Fibroblast of lung (primary cell): ENCODE data around the gene TTLL3. TPM values are rescaled to one million over a fixed set of nuclear protein-coding genes. Genes with fewer than 3 reads are reported as not detected.
"Not testable (repeated sequence)": the region's sequence is repeated elsewhere in the genome, so short reads cannot be mapped to it uniquely, and the experiment has no call there.

Experiments used
- DNase-seq, 2 donors: peaks; one replicate each; pipeline versions ENCODE4 v3.0.0 to v3.0.0-alpha.2; 2010; ENCODE audit warnings: low read depth in 2 of 2
- H2AFZ ChIP-seq: 2 replicates; pipeline ENCODE4 v1.5.1; 2012; ENCODE audit warnings: low read length, control low read depth, inconsistent platforms
- H3K27ac ChIP-seq: 2 replicates; pipeline ENCODE4 v1.5.1; 2011; ENCODE audit warnings: low read length, control low read depth; ENCODE audit not compliant: insufficient read depth
- H3K27me3 ChIP-seq: 2 replicates; pipeline ENCODE4 v1.5.1; 2011; ENCODE audit warnings: mild to moderate bottlenecking, low read length; ENCODE audit not compliant: control insufficient read depth, insufficient read depth
- H3K36me3 ChIP-seq: 2 replicates; pipeline ENCODE4 v1.5.1; 2011; ENCODE audit warnings: low read length; ENCODE audit not compliant: control insufficient read depth, insufficient read depth
- H3K4me1 ChIP-seq: 2 replicates; pipeline ENCODE4 v1.5.1; 2011; ENCODE audit warnings: low read length; ENCODE audit not compliant: control insufficient read depth, insufficient read depth; ENCODE audit errors: extremely low read depth
- H3K4me2 ChIP-seq: 2 replicates; pipeline ENCODE4 v1.5.1; 2011; ENCODE audit warnings: low read length, control low read depth; ENCODE audit not compliant: insufficient read depth; ENCODE audit errors: extremely low read depth
- H3K4me3 ChIP-seq, 4 experiments: fragments of 200-600 bp in 1 of 4; sonication (generic) in 1 of 4; replicated peaks in 1 of 4; 2 replicates each; pipeline ENCODE4 v1.5.1; 2011 to 2016; ENCODE audit warnings: low read length in 4 of 4, low read depth in 3 of 4, mild to moderate bottlenecking in 3 of 4, control low read depth in 2 of 4, inconsistent platforms in 1 of 4, mixed read lengths in 1 of 4; ENCODE audit not compliant: insufficient read depth in 1 of 4; ENCODE audit errors: control extremely low read depth in 1 of 4
- H3K79me2 ChIP-seq: 2 replicates; pipeline ENCODE4 v1.5.1; 2012; ENCODE audit warnings: mild to moderate bottlenecking, low read length, inconsistent platforms; ENCODE audit not compliant: control insufficient read depth, insufficient read depth
- H3K9ac ChIP-seq: 2 replicates; pipeline ENCODE4 v1.5.1; 2011; ENCODE audit warnings: mild to moderate bottlenecking, low read length, control low read depth; ENCODE audit not compliant: insufficient read depth
- H3K9me3 ChIP-seq: 2 replicates; pipeline ENCODE4 v1.5.1; 2012; ENCODE audit warnings: low read depth, low read length; ENCODE audit not compliant: control insufficient read depth, insufficient read depth
- H4K20me1 ChIP-seq: 2 replicates; pipeline ENCODE4 v1.5.1; 2011; ENCODE audit warnings: low read length; ENCODE audit not compliant: control insufficient read depth, insufficient read depth; ENCODE audit errors: extremely low read depth
- CTCF ChIP-seq, 2 donors: IDR thresholded peaks in 1 of 2; conservative IDR thresholded peaks in 1 of 2; 1 replicate in 1 of 2; 2 replicates in 1 of 2; pipeline ENCODE4 v1.5.1; 2011 to 2012; ENCODE audit warnings: low read length in 2 of 2, control low read depth in 1 of 2, inconsistent platforms in 1 of 2, low read depth in 1 of 2, mild to moderate bottlenecking in 1 of 2
- EZH2 ChIP-seq: IDR thresholded peaks from 2 replicates; pipeline ENCODE4 v1.5.1; 2012; ENCODE audit warnings: low read length, control low read depth, mild to moderate bottlenecking; ENCODE audit errors: missing control alignments
- polyA plus RNA-seq, 2 donors: library from polyadenylated mRNA; depleted of rRNA in 1 of 2; stranded (reverse) in 1 of 2; unstranded in 1 of 2; fragments of >200 nt; gene quantifications; 2 replicates each; pipeline ENCODE4 v1.2.1, GENCODE V29; 2011 to 2012; ENCODE audit warnings: missing spikeins in 1 of 2
- total RNA-seq: library from RNA; depleted of rRNA; stranded (reverse); fragments of >200 nt; gene quantifications from 2 replicates; pipeline ENCODE4 v1.2.1, GENCODE V29; 2014

Gene TTLL3
- total and polyA plus RNA-seq, 2 donors (not counting 1 experiment from before 2014, with no cell fraction given), result 14.9 to 16.1 TPM

GRCh38 chr3:9875448-9875847, 65.4 kb downstream of the TTLL3 start:
- H3K9ac ChIP-seq, result no peak overlapping the region
- H3K4me1 ChIP-seq, result peaks cover 2% of the 10 kb centered on the region
- H3K27me3 ChIP-seq, result no peaks in the 10 kb centered on the region
- H4K20me1 ChIP-seq, result no peaks in the 10 kb centered on the region
- no peak overlapping the region for H3K4me3 ChIP-seq
- no peak overlapping the region for H3K27ac ChIP-seq
- no peak for TF ChIP-seq CTCF (conservative IDR thresholded peaks at IDR 0.05 in 1 of 2, IDR thresholded peaks at IDR 0.05 in 1 of 2; ENCODE audit: low read depth in 1 of 2, low read length in 2 of 2)
- no peak for TF ChIP-seq EZH2
- H3K79me2 ChIP-seq, result no peaks in the 10 kb centered on the region
- H3K36me3 ChIP-seq, result no peaks in the 10 kb centered on the region
- no peak overlapping the region for H2AFZ ChIP-seq
- no peaks in the 10 kb centered on the region for H3K9me3 ChIP-seq
- no peak for DNase-seq
- H3K4me2 ChIP-seq, result no peak overlapping the region

DNA sequence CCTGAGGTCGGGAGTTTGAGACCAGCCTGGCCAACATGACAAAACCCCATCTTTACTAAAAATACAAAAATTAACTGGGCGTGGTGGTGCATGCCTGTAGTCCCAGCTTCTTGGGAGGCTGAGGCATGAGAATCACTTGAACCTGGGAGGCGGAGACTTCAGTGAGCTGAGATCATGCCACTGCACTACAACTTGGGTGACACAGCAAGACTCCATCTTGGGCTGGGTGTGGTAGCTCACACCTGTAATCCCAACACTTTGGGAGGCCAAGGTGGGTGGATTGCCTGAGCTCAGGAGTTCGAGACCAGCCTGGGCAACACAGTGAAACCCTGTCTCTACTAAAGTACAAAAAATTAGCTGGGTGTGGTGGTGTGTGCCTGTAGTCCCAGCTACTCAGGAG, 66.2 kb downstream of the TTLL3 start:
- not testable (repeated sequence) for H3K4me2 ChIP-seq, DNase-seq, H3K9me3 ChIP-seq, H4K20me1 ChIP-seq, H3K27me3 ChIP-seq, H3K4me3 ChIP-seq, H3K79me2 ChIP-seq, H3K36me3 ChIP-seq, H2AFZ ChIP-seq, H3K27ac ChIP-seq, H3K4me1 ChIP-seq, H3K9ac ChIP-seq

GRCh38 chr3:9876991-9877390, 66.9 kb downstream of the TTLL3 start:
- TF ChIP-seq CTCF (conservative IDR thresholded peaks at IDR 0.05 in 1 of 2, IDR thresholded peaks at IDR 0.05 in 1 of 2; ENCODE audit: low read depth in 1 of 2, low read length in 2 of 2) (no peak), EZH2 (no peak)
- DNase-seq, result no peak
- Histone ChIP-seq H3K36me3 (no peaks in the 10 kb centered on the region), H4K20me1 (no peaks in the 10 kb centered on the region), H3K9ac (no peak overlapping the region), H3K9me3 (no peaks in the 10 kb centered on the region), H3K4me1 (no peaks in the 10 kb centered on the region), H3K4me3 (no peak overlapping the region), H2AFZ (no peak overlapping the region), H3K79me2 (no peaks in the 10 kb centered on the region), H3K27me3 (no peaks in the 10 kb centered on the region), H3K27ac (no peak overlapping the region), H3K4me2 (no peak overlapping the region)

DNA sequence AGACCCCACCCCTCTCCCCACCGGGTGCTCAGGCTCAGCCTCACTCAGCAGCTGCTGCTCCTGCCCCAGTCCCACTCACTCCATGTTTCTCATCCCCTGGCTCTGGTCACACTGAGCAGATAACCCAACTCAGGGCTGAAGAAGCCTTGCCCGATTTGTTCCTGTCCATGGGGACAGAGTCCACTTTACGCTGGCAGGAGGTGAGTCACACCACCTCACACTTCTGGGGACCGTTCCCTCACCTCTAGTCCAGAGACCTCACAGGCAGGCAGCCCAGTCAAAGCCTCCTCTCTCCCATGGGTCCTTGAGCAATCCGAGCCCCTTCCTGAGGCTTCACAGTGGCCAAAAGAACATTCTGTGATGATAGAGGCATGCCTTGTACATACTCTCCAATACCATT, 68.6 kb downstream of the TTLL3 start:
- Histone ChIP-seq H2AFZ (no peak overlapping the region), H3K27ac (no peak overlapping the region), H3K4me1 (peaks cover 2% of the 10 kb centered on the region), H3K4me3 (no peak overlapping the region), H3K27me3 (no peaks in the 10 kb centered on the region), H3K79me2 (no peaks in the 10 kb centered on the region), H3K9ac (no peak overlapping the region), H3K9me3 (no peaks in the 10 kb centered on the region), H4K20me1 (no peaks in the 10 kb centered on the region), H3K4me2 (no peak overlapping the region), H3K36me3 (no peaks in the 10 kb centered on the region)
- no peak for DNase-seq
- no peak for TF ChIP-seq EZH2
- TF ChIP-seq CTCF (conservative IDR thresholded peaks at IDR 0.05 in 1 of 2, IDR thresholded peaks at IDR 0.05 in 1 of 2; ENCODE audit: low read depth in 1 of 2, low read length in 2 of 2), result no peak
